HL-60 (cell line): ENCODE measurements around the gene COPG2.

Experiments
- POLR2AphosphoS5 ChIP-seq: IDR thresholded peaks from 2 replicates; pipeline ENCODE4 v1.6.1; 2012; ENCODE audit warnings: low read depth
- TF ChIP-seq, protein P1 (sequence below): IDR thresholded peaks from one replicate; pipeline ENCODE4 v1.5.1; 2011; ENCODE audit warnings: low read length, control low read depth, inconsistent platforms; ENCODE audit not compliant: insufficient read depth

DNA sequence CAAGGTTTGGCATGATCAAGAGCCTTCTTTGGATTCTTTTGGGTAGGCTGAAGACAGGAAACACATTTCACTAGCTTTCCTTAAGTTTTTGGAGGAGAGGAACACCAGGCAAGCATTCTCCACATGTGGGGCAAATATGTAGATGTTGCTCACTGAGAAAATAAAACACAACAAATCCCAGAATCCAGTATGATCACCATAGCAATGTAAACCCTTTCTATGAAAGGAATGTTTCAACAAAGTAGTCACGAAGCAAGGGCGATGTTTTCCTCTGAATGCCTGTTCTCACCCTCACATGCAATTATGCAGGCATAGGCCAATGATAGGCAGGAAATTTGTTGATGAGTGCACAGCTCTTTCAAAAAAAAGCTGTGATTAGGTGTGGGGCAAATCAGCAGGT, 207.3 kb downstream of the COPG2 start:
- TF ChIP-seq, protein P1, sequence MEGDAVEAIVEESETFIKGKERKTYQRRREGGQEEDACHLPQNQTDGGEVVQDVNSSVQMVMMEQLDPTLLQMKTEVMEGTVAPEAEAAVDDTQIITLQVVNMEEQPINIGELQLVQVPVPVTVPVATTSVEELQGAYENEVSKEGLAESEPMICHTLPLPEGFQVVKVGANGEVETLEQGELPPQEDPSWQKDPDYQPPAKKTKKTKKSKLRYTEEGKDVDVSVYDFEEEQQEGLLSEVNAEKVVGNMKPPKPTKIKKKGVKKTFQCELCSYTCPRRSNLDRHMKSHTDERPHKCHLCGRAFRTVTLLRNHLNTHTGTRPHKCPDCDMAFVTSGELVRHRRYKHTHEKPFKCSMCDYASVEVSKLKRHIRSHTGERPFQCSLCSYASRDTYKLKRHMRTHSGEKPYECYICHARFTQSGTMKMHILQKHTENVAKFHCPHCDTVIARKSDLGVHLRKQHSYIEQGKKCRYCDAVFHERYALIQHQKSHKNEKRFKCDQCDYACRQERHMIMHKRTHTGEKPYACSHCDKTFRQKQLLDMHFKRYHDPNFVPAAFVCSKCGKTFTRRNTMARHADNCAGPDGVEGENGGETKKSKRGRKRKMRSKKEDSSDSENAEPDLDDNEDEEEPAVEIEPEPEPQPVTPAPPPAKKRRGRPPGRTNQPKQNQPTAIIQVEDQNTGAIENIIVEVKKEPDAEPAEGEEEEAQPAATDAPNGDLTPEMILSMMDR, result no peak
- no peak for TF ChIP-seq POLR2AphosphoS5
